MG63 (cell line): Measurements from ENCODE around the gene KRT73. TPM values are rescaled to one million over a fixed set of nuclear protein-coding genes. Genes with fewer than 3 reads are reported as not detected.

Experiments used
- DNase-seq: peaks from one replicate; pipeline ENCODE4 v3.0.0-alpha.2; 2020
- H3K27me3 ChIP-seq: fragments of 250-450 bp; sonication (Bioruptor Pico); 2 replicates; pipeline ENCODE4 v1.5.1; 2020; ENCODE audit warnings: mild to moderate bottlenecking, moderate library complexity
- H3K36me3 ChIP-seq: fragments of 250-450 bp; sonication (Bioruptor Pico); 2 replicates; pipeline ENCODE4 v1.5.1; 2020; ENCODE audit warnings: mild to moderate bottlenecking, moderate library complexity
- H3K4me3 ChIP-seq: fragments of 250-450 bp; sonication (Bioruptor Pico); 2 replicates; pipeline ENCODE4 v1.5.1; 2020; ENCODE audit warnings: mild to moderate bottlenecking, moderate library complexity
- H3K9me3 ChIP-seq: fragments of 250-450 bp; sonication (Bioruptor Pico); 2 replicates; pipeline ENCODE4 v1.5.1; 2020; ENCODE audit warnings: mild to moderate bottlenecking, moderate library complexity
- total RNA-seq: library from RNA; depleted of rRNA; stranded (reverse); fragments of >200 nt; shearing (Covaris generic); gene quantifications from 2 replicates; pipeline ENCODE4 v1.2.3, GENCODE V29; 2014; ENCODE audit warnings: low replicate concordance

The KRT73 gene
- total RNA-seq, 1 experiment from 2014 or later, result not detected

- no peaks in the 10 kb centered on the region for H3K9me3 ChIP-seq
- no peak for DNase-seq
- no peak overlapping the region for H3K4me3 ChIP-seq
- H3K27me3 ChIP-seq, result no peaks in the 10 kb centered on the region
- no peaks in the 10 kb centered on the region for H3K36me3 ChIP-seq
These were observed 4.9 kb downstream of the KRT73 start for GRCh38 chr12:52613384-52614030.

- Histone ChIP-seq H3K27me3 (no peaks in the 10 kb centered on the region), H3K36me3 (no peaks in the 10 kb centered on the region), H3K4me3 (no peak overlapping the region), H3K9me3 (no peaks in the 10 kb centered on the region)
- no peak for DNase-seq
These were observed 5.7 kb downstream of the KRT73 start for GRCh38 chr12:52612431-52613383.

GRCh38 chr12:52611080-52611468 lies 7.3 kb downstream of the KRT73 start:
- Histone ChIP-seq H3K36me3 (no peaks in the 10 kb centered on the region), H3K4me3 (no peak overlapping the region), H3K27me3 (no peaks in the 10 kb centered on the region), H3K9me3 (no peaks in the 10 kb centered on the region)
- DNase-seq, result no peak

- Histone ChIP-seq H3K9me3 (no peaks in the 10 kb centered on the region), H3K27me3 (no peaks in the 10 kb centered on the region), H3K4me3 (no peak overlapping the region), H3K36me3 (no peaks in the 10 kb centered on the region)
- no peak for DNase-seq
These were observed 9.3 kb downstream of the KRT73 start for GRCh38 chr12:52608826-52609630.

- no peaks in the 10 kb centered on the region for H3K9me3 ChIP-seq
- H3K36me3 ChIP-seq, result no peaks in the 10 kb centered on the region
- DNase-seq, result no peak
- H3K4me3 ChIP-seq, result no peak overlapping the region
- H3K27me3 ChIP-seq, result no peaks in the 10 kb centered on the region
These were observed 10.2 kb downstream of the KRT73 start for GRCh38 chr12:52608161-52608560.

GRCh38 chr12:52607314-52607713 lies 11.0 kb downstream of the KRT73 start:
- H3K9me3 ChIP-seq, result no peaks in the 10 kb centered on the region

GRCh38 chr12:52606581-52607218 lies 11.7 kb downstream of the KRT73 start:
- Histone ChIP-seq H3K27me3 (no peaks in the 10 kb centered on the region), H3K36me3 (no peaks in the 10 kb centered on the region), H3K9me3 (no peaks in the 10 kb centered on the region), H3K4me3 (no peak overlapping the region)
- DNase-seq, result no peak

More at GRCh38 chr12:52607314-52607713, 11.0 kb downstream of the KRT73 start:
- no peaks in the 10 kb centered on the region for H3K27me3 ChIP-seq
- H3K4me3 ChIP-seq, result no peak overlapping the region
- DNase-seq, result no peak
- H3K36me3 ChIP-seq, result no peaks in the 10 kb centered on the region

GRCh38 chr12:52606096-52606495 lies 12.3 kb downstream of the KRT73 start:
- Histone ChIP-seq H3K4me3 (no peak overlapping the region), H3K9me3 (no peaks in the 10 kb centered on the region), H3K36me3 (no peaks in the 10 kb centered on the region), H3K27me3 (no peaks in the 10 kb centered on the region)
- no peak for DNase-seq

GRCh38 chr12:52605542-52605941 lies 12.8 kb downstream of the KRT73 start:
- H3K4me3 ChIP-seq, result no peak overlapping the region
- H3K27me3 ChIP-seq, result no peaks in the 10 kb centered on the region
- H3K36me3 ChIP-seq, result no peaks in the 10 kb centered on the region
- no peak for DNase-seq
- H3K9me3 ChIP-seq, result no peaks in the 10 kb centered on the region

GRCh38 chr12:52604859-52605258 lies 13.5 kb downstream of the KRT73 start:
- Histone ChIP-seq H3K36me3 (no peaks in the 10 kb centered on the region), H3K9me3 (no peaks in the 10 kb centered on the region), H3K27me3 (peaks cover 3% of the 10 kb centered on the region; the same call in 1 of the 2 replicates), H3K4me3 (no peak overlapping the region)
- no peak for DNase-seq

GRCh38 chr12:52603314-52603713 lies 15.0 kb downstream of the KRT73 start:
- no peaks in the 10 kb centered on the region for H3K36me3 ChIP-seq
- no peaks in the 10 kb centered on the region for H3K9me3 ChIP-seq
- DNase-seq, result no peak
- peaks cover 7% of the 10 kb centered on the region for H3K27me3 ChIP-seq
- no peak overlapping the region for H3K4me3 ChIP-seq

GRCh38 chr12:52602552-52602951 lies 15.8 kb downstream of the KRT73 start:
- Histone ChIP-seq H3K9me3 (no peaks in the 10 kb centered on the region), H3K27me3 (peaks cover 10% of the 10 kb centered on the region), H3K4me3 (no peak overlapping the region)

GRCh38 chr12:52601671-52602070 lies 16.7 kb downstream of the KRT73 start:
- no peak overlapping the region for H3K4me3 ChIP-seq
- H3K9me3 ChIP-seq, result no peaks in the 10 kb centered on the region
- no peak for DNase-seq
- peaks cover 12% of the 10 kb centered on the region for H3K27me3 ChIP-seq
- no peaks in the 10 kb centered on the region for H3K36me3 ChIP-seq

More at GRCh38 chr12:52602552-52602951, 15.8 kb downstream of the KRT73 start:
- DNase-seq, result no peak
- H3K36me3 ChIP-seq, result no peaks in the 10 kb centered on the region

GRCh38 chr12:52600941-52601481 lies 17.3 kb downstream of the KRT73 start, which contains the start of gene KRT72:
TSS of gene KRT72 (minus strand) at chr12:52601463. CDS start at chr12:52601452, 11 bp downstream.
- Histone ChIP-seq H3K36me3 (no peaks in the 10 kb centered on the region), H3K9me3 (no peaks in the 10 kb centered on the region), H3K4me3 (no peak within 1 kb of the TSS), H3K27me3 (peaks cover 14% of the 10 kb centered on the region)
- no peak for DNase-seq

- H3K36me3 ChIP-seq, result no peaks in the 10 kb centered on the region
- no peaks in the 10 kb centered on the region for H3K9me3 ChIP-seq
- no peak overlapping the region for H3K4me3 ChIP-seq
- peaks cover 18% of the 10 kb centered on the region for H3K27me3 ChIP-seq
- DNase-seq, result no peak
These were observed 17.9 kb downstream of the KRT73 start for GRCh38 chr12:52600475-52600874.

GRCh38 chr12:52600071-52600470 lies 18.3 kb downstream of the KRT73 start:
- H3K36me3 ChIP-seq, result no peaks in the 10 kb centered on the region
- H3K4me3 ChIP-seq, result no peak overlapping the region
- no peak for DNase-seq
- H3K27me3 ChIP-seq, result peaks cover 20% of the 10 kb centered on the region
- H3K9me3 ChIP-seq, result no peaks in the 10 kb centered on the region
